Transverse colon (tissue), 3 donors: ENCODE data around the gene TAOK3.

Source experiments
- EP300 ChIP-seq: sonication (generic); formaldehyde crosslinking; IDR thresholded peaks from one replicate; pipeline ENCODE4 v1.6.1; 2017; ENCODE audit warnings: antibody characterized with exemption, low read depth
- POLR2A ChIP-seq: fragments of 450-650 bp; IDR thresholded peaks from one replicate; pipeline ENCODE4 v1.6.1; 2016; ENCODE audit warnings: antibody characterized with exemption, mild to moderate bottlenecking, moderate library complexity
- TF ChIP-seq, protein P1 (sequence below), 5 experiments: fragments of 200-600 bp in 3 of 5; fragments of 450-650 bp in 2 of 5; sonication (generic) in 3 of 5; IDR thresholded peaks; 1 replicate in 2 of 5; 2 replicates in 3 of 5; pipeline ENCODE4 v1.5.1; 2016 to 2017; ENCODE audit warnings: antibody characterized with exemption in 5 of 5, inconsistent platforms in 3 of 5, mild to moderate bottlenecking in 2 of 5, moderate library complexity in 1 of 5

DNA sequence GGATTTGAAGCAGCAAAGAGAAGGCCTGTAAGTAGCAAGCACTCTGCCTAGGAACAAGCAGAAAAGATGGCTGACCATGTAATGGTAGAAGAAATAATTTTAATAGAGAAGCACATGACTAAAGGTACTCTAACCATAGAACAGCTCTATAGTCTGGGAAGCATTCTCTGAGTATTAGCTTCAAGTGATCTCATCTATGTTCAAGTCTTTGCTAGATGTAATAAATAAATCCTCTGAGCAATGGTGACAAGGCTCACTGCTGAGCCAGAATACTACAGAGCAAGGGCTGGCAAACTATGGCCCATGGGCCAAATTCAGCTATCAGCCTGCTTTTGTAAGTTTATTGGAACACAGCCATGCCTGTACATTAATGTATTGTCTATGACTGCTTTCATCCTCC is 152.0 kb downstream of the TAOK3 start:
- no peak for TF ChIP-seq POLR2A
- TF ChIP-seq, protein P1, sequence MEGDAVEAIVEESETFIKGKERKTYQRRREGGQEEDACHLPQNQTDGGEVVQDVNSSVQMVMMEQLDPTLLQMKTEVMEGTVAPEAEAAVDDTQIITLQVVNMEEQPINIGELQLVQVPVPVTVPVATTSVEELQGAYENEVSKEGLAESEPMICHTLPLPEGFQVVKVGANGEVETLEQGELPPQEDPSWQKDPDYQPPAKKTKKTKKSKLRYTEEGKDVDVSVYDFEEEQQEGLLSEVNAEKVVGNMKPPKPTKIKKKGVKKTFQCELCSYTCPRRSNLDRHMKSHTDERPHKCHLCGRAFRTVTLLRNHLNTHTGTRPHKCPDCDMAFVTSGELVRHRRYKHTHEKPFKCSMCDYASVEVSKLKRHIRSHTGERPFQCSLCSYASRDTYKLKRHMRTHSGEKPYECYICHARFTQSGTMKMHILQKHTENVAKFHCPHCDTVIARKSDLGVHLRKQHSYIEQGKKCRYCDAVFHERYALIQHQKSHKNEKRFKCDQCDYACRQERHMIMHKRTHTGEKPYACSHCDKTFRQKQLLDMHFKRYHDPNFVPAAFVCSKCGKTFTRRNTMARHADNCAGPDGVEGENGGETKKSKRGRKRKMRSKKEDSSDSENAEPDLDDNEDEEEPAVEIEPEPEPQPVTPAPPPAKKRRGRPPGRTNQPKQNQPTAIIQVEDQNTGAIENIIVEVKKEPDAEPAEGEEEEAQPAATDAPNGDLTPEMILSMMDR (IDR thresholded peaks at IDR 0.05), result no peak
- TF ChIP-seq EP300, result no peak
